HPDE6-E6E7 (cell line): ENCODE results near the gene ATG2A.
"Not testable (repeated sequence)": the region's sequence is repeated elsewhere in the genome, so short reads cannot be mapped to it uniquely, and the experiment has no call there.

Source experiments
- DNase-seq: peaks from one replicate; pipeline ENCODE4 v3.0.0; 2011; ENCODE audit warnings: missing footprints; ENCODE audit errors: extremely low spot score

Gene ATG2A

DNA sequence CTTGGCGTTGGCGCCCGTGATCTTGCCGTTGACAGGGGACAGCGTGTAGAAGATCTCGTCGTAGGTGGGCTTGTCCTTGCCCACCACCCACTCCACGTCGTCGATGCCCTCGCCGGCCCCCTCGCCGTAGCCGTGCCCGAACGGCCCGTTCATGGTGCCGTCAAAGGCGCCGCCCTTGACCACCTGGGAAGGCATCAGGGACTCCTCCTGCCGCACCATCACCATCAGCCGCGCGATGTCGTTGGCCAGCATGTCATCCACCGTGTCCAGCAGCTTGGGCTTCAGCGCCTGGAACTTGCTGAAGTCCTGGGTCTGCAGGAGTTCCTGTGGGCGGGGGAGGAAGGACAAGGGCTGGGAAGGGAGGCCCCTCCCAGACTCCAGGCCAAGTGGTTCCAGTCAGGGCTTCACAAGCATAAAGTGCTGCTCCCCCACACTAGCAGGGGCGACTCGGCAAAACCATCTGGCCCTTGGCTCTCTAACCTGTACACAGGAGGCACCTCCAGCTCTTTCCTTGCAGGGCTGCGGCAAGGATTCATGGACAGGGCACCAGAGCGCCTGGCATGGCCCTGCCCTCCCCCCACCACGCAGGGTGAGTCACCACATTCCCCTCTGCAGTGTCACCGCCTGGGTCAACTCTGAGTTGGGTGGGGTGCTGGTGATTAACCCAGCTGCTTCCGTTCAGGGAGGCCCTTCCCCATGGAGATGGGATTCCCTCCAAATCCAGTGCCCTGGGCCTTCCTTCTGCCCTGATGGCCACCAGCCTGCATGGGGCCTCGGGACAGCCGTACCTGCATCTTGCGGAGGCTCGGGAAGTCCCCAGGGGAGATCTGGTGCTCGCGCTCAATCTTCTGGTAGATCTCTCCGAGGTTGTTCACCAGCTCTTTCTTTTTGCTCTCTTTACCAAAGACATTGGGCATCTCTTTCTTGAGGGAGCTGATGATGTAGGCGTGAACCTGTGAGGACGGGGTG is 62.2 kb downstream of the ATG2A start:
- peak; percentile 93 for DNase-seq

DNA sequence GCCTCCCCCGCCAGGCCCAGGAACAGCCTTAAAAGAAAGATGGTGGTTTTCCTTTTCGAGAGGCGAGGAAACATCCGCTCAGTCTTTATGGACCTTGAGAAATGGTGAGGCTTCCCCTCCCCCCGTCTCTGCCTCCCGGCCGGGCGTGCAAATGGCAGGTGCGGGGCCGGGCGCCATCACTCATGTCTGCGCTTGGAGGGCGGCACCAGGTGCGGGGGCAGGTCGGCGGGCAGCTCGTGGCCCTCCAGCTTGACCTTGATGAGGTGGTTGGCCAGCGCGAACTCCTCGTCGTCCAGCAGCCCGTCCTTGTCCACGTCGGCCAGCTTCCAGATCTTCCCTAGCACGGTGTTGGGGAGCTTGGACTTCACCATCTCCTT is 62.9 kb downstream of the ATG2A start:
- no peak for DNase-seq

DNA sequence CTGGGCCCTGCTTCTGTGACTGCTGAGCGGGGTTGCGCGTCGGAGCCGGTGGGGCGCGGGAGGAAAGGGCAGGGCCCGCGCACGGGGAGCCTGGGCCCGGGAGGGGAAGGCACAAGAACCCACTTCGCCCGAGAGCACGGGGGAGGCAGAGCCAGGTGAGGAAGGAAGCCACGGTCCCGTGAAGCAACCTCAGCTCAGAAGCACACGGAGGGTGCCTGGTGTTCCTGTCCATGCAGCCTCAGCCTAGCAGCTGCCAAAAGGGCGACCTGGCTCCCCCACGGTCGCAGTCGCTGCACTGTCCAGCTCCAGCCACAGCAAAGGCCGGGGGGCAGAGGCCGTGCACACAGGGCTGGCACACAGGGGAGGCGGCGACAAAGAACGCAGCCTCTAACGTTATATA is 63.3 kb downstream of the ATG2A start:
- no peak for DNase-seq

DNA sequence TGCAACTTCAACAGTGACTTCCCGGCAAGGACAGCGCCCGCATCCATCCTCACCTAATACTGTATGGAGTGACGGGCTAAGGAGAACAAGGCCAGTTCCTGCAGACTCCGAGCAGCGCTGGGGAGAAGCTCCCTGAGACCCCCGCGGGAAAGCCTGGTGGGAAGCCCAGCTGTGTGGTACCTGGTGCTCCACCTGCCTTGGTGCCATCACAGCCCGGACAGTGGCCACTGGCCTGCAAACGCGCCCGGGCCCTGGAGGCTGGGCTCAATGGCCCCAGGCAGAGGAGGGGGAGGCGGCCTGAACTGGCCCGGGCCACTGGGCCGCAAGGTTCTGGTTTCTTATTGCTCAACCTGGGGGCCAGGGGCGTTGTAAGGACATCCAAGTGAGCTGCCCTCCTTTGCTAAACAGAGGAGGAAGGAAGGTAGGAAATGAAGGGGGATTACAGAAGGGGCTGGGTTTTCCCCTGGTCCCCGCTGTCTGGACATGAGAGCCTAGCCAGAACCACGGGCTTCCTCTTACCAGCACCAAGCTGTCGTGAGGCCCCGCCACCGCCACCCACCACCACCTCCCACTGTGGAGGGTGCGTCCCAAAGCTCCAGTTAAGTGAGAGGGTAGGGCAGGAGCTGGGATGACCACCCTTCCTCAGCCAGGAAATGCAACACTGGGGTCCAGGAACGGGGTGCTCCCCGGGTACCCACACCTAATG is 64.1 kb downstream of the ATG2A start:
- DNase-seq, result no peak

DNA sequence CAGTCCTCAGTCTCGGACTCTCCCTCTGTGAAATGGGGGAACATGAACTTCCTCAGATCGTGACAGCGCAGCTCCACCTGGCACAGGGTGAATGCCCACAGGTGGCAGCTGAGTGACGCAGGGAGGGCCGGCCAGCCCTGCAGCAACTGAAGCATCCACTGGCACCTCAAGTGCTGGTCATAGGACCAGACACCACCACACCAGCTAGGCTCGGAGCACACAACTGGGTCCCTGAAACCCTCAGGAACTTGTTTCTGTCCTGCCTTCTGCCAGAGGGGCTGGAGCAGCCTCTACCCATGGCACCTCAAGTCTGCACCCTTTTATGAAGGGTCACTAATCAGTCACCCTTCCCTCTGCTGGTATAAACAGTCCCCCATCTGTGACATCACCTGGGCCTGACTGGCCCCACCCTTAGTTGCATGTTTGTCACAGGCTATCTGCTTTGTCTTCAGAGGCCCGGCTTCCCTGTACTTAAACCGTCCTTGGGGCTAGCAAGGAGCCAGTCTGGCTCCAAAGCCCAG is 65.1 kb downstream of the ATG2A start:
- DNase-seq, result no peak

DNA sequence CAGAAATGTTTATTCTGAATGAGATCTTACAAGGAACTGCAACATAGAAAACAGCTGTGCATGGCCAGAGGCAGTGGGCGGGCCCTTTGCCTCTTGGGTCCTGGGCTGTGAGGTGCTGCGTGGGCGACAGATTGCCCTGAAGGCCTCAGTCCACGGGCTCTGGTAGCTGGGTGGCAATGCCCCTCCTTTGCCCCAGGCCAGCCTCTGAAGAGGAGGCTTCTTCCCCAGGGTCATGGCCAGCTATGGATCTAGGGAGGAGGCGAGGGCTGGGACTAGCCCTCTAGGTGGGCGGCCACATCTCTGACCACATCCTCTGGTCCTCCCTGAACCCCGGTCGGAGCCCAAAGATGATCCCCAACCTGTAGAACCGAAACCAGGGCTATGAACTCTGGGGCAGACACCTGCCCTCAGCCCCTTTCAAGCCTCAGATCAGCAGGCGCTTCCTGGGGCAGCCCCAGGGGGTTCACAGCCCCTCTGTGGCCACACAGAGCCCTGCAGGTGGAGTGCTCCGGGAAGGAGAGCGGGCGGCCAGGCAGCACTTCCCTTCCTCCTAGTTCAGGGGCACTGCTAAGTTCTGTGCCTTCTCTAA is 65.9 kb downstream of the ATG2A start:
- no peak for DNase-seq

DNA sequence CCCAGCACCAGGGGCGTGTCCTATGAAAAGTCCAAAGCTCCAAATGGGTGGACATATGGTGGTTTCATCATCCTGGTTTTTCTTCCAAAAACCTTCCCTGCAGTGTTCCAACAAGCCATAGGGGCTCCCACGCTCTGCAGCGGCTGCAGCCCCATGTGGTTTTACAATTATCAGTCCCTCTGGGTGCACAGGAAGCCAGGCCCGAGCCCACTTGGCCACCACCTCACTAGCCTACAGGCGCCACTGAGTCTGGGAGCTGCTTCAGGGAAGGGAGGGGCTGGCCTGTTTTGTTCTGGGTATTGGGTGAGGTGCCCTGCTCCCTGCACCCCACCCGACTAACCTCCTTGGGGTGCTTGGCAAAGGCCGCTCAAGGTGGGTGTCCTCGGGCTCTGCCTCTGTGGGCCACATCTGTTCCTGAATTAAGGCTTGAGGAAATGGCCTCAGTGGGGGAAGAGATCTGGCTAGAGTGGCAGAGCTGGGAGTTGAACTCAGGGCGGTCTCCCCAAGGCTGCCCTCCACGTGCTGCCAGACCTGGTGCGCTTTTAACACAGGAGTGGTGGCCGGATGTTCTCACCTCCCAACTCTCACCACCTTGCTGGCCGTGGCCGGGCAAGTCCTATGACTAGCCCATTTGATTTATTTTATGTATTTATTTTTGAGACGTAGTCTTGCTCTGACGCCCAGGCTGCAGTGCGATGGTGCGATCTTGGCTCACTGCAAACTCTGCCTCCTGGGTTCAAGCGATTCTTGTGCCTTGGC is 67.2 kb downstream of the ATG2A start:
- no peak for DNase-seq

DNA sequence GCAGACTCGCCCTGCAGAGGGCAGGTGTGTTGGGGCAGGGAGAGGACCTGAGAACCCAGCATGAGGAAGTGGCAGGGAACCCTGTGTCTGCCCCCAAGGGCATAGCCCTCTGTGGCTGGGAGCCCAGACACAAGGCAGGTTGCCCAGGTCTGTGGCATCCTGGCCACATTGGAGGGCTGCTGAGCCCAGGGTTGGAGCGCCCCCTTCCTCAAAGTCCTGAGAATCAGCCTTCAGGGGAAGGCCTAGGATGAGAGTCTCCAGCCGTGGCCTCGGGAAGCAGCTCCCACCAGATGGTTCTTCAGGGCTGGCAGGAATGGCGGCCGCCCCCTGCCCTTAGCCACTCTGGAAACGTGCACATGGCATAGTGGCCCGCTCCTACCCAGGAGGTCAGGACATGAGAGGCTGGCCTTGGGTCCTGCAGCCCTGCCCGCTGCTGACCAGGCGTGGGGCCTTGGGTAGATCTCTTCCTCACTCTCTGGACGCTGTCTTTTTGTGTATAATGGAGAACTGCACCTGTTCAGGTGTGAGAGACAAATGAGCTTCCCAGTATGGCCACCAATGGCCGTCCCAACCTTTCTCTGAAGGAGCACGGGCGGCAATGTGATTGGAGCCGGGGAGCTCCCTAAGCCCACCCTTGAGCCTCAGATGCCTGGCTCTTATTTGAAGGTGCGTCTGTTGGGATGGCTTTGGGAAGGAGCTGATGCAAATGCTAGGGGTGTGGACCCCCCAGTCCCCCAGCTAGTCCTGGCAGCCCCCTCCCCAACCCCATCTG is 68.0 kb downstream of the ATG2A start:
- DNase-seq, result no peak

DNA sequence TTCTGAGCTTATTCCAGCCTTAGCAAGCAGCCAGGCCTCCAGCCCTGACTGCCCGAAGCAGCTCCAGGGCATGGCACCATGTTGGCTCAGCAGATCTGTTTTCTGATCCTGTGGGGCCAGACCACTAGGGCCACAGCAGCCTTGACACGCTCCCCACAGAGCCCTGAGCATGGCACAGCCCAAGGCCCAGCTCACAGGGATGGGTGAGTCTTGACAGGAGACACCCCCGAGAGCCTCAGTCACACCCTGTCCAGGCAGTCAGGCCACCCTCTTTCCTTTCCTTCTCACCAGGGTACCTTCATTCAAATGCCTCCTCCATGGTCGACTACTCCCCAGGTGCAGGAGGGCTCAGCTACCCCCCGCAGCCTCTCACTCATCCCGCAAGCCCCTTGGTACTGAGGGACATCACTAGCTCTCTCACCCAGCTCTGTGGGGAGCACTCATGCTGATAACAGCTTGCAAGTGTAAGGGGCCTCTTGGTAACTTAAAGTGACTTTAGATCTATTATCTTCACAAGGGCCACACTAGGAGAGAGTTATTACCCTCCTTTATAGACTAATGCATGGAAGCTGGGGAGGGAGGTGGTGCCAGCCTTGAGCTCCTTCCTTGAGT is 68.7 kb downstream of the ATG2A start:
- DNase-seq, result no peak

DNA sequence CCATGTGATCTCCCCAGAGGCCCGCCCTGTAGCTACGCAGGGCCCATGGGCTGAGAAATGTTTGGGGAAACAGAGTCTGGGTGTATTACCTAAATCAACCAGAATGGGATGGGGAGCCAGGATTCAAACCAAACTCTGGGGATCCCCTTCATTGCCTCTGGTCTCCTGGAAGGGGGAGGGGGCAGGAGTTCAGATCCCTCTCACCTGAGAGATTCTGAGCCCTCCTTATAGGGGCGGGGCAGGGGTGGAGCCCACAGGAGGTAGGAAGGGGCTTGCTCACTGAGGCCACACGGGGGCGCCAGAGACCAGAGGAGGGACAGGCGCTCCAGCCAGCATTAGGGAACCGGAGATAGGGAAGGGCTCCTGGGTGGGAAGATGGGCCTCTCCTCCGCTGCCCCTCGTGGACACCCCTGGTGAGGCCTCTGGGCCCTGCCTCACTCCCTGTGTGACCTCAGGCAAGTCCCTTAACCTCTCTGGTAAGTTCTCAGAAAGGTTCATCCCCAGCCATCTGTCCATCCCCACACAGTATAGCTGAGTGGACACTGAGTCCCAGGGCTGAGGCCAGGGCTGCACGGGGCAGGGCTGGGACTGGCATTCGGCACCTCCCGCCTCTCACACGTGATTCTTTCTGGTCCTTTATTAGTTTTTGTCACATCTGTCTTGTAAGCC is 69.9 kb downstream of the ATG2A start:
- peak; percentile 80 for DNase-seq

DNA sequence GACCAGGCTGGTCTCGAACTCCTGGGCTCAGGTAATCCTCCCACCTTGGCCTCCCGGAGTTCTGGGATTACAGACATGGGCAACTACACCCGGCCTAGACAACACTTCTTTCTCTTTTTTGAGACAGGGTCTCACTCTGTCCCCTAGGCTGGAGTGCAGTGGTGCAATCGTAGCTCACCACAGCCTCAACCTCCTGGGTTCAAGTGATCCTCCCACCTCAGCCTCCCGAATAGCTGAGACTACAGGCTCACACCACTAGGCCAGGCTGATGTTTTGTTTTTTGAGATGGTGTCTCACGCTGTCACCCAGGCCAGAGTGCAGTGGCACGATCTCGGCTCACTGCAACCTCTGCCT is 71.3 kb downstream of the ATG2A start:
- not testable (repeated sequence) for DNase-seq

DNA sequence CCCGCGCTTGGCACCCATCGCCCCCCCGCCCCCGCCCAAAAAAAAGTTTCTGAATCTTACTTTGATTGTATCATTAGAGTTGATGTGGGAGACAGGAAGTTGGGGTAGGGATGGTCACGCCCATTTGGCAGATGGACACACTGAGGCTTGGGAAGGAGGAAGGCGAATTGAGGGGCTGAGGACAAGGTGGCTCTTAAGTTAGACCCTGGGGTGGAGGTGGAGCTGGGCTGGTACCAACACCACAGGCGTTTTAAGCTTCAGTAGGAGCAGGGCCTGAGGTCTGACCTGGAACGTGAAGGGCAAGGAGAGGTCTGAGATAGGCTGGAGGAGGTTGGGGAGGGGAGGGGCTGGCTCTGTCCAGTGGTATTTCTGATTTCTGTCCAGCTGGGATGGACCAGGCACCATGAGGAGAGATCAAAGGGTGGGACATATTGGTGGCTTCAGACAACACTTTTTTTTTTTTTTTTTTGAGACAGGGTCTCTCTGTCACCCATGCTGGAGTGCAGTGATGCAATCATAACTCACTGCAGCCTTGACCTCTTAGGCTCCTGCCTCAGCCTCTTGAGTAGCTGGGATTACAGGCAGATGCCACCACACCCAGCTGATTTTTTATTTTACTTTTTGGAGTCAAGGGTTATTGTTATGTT is 71.8 kb downstream of the ATG2A start:
- DNase-seq, result no peak
